GM18867 (cell line): Measurements from ENCODE around the gene DRICH1.
"Not testable (repeated sequence)": the region's sequence is repeated elsewhere in the genome, so short reads cannot be mapped to it uniquely, and the experiment has no call there.

Source experiments
- ATAC-seq: cut with Tn5 transposase; IDR thresholded peaks from one replicate; pipeline ENCODE4 v1.9.1; 2021; ENCODE audit warnings: mild to moderate bottlenecking, moderate library complexity; ENCODE audit not compliant: unreplicated experiment

Gene DRICH1, protein sequence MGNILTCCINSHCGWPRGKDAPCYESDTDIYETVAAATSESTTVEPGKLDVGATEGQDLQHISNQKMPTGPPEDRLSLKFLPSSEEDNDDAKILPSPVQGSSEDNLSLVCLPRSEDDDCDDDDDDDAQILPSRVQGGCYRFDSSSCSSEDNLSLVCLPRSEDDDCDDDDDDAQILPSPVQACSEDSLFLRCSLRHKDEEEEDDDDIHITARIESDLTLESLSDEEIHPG

GRCh38 chr22:23632178-23632577 lies at the start of gene DRICH1:
Gene DRICH1, minus strand, starts transcription at chr22:23632321. Its CDS starts 298 bp downstream, at chr22:23632023.
- ATAC-seq, result no peak

GRCh38 chr22:23681026-23681809 lies 49.1 kb upstream of the DRICH1 start:
- no peak for ATAC-seq

GRCh38 chr22:23678133-23678532 lies 46.0 kb upstream of the DRICH1 start:
- ATAC-seq, result no peak

DNA sequence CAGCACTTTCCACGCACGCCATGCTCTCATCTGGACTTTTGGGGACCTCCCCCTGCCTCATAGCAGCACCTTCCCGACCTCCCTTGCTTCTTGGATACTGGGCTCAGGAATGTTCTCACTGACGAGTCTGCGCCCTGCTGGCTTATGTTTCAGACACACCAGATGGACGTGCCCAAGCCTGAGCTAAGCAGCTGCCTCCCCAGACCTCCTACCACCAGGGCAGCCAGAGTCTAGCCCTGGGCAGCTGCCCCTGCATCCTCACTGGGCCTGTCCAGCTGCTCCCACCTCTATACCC lies 45.5 kb upstream of the DRICH1 start:
- ATAC-seq, result no peak

- not testable (repeated sequence) for ATAC-seq
Observed at GRCh38 chr22:23676841-23677700, 45.0 kb upstream of the DRICH1 start.

- ATAC-seq, result no peak
Observed at GRCh38 chr22:23675502-23676415, 43.6 kb upstream of the DRICH1 start.

DNA sequence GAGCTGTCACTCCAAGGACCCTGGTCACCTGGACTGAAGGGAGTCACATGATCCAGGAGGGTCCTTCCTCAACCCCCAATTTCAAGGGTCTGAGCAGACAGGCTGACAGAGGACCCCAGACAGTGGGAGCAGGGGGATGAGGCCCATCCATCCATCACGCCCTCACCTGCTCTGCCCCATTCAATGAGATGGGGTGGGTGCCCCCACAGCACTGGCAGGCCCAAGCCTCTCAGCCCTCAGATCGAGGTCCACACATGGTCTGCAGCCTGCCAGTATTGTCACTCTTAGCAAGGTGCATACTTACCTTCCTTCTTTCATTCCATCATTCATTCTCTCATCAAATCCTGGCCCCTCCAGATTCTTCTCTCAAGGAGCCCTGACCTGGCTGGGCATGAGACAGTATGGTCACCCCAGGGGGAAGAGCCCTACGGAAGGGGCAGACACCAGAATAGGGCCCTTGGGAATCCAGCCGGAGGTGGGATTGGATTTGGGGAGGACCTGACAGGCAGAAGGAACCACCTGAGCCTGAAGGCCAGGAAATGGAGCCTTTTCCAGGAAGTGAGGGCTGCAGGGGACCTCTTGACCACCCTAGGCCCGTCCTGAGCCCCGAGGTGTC lies 42.9 kb upstream of the DRICH1 start:
- not testable (repeated sequence) for ATAC-seq

GRCh38 chr22:23673826-23674690 lies 41.9 kb upstream of the DRICH1 start:
- ATAC-seq, result no peak

GRCh38 chr22:23673050-23673620 lies 41.0 kb upstream of the DRICH1 start:
- ATAC-seq, result no peak

GRCh38 chr22:23672307-23673049 lies 40.4 kb upstream of the DRICH1 start:
- not testable (repeated sequence) for ATAC-seq

DNA sequence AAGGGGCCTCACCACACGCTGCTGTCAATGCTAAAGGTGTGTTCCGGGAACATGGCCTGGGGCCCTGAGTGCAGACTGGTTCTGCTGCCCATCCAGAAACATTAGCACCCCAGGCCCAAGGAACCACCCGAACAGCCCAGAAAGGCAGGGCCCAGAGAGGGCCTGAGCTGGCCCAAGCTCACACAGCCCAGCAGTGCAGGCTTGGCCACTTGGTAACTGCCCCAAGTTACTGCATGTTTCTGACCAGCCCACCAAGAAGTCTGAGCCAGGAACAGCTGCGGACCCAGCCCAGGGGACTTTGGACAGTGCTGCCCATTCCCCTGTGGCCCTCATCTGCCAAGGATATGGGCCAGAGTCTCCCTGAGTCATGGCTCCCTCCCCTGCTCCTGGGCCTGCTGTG lies 39.3 kb upstream of the DRICH1 start:
- not testable (repeated sequence) for ATAC-seq

GRCh38 chr22:23670378-23671295 lies 38.5 kb upstream of the DRICH1 start:
- ATAC-seq, result no peak

DNA sequence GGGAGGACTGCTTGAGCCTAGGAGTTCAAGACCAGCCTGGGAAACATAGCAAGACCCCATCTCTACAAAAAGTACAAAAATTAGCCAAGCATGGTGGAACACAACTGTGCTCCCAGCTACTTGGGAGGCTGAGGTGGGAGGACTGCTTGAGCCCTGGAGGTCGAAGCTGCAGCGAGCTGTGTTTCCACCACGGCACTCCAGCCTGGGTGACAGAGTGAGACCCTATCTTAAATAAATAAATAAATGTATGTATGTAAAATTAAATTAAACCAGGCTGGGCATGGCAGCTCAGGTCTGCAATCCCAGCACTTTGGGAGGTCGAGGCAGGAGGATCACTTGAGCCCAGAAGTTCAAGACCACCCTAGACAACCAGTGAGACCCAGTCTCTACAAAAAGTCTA lies 28.3 kb upstream of the DRICH1 start:
- ATAC-seq, result not testable (repeated sequence)

- no peak for ATAC-seq
Observed at GRCh38 chr22:23657727-23658126, 25.6 kb upstream of the DRICH1 start.

DNA sequence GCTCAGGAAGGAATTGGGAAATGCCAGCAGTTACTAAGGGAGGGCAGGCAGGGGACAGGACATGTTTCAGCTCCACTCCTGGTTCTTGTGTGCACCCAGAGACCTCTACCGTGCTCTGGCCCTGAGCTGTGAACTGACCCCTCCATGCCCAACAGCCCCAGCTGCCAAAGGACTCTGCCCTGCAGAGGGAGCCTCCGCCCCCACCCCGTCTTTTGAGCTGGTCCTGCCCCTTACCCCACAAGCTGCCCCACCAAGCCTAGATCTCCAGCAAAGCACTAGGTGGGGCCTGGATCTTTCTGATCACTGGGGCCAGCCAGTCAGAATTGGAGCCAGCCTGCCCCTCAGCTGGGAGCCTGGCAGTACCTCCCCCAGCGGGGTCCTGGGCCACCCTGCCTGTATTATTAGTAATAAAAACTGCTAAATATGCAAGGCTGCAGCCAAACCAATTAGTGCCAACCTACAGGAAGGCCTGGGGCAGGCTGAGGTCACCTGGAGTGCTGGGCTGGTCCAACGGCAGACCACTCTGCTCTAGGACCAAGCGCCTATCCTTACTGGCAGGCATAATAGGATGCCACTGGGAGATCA lies 23.9 kb upstream of the DRICH1 start:
- ATAC-seq, result no peak

DNA sequence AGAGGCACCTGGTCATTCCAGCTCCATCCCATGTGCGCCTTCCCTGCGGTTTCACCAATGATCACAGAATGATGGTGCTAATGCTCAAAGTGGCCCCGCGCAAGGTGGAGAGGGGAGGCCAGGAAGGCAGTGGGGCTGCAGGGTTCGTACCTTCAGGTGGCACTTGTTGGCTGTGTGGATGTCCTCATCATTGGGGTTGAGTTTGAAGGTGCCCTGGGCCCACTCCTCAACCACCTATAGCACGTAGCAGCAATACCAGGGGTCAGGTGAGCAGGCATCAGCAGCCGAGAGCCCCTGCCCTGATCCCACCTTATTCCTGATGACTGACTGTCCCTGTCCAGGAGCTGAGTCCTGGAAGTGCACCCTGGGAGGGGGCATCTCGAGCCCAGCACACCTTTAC lies 20.6 kb upstream of the DRICH1 start:
- no peak for ATAC-seq

GRCh38 chr22:23652286-23652685 lies 20.2 kb upstream of the DRICH1 start:
- no peak for ATAC-seq
